Liver (tissue), 9 donors: ENCODE measurements around the gene HSPA12A. TPM values are rescaled to one million over a fixed set of nuclear protein-coding genes. Genes with fewer than 3 reads are reported as not detected.

Experiments used
- DNase-seq: peaks from one replicate; pipeline ENCODE4 v3.0.0-alpha.2; 2017; ENCODE audit warnings: low spot score
- H3K27ac ChIP-seq, 2 donors: one replicate each; pipeline ENCODE4 v1.7.0; 2013; ENCODE audit warnings: inconsistent platforms in 2 of 2, low read length in 2 of 2, control low read depth in 1 of 2, low read depth in 1 of 2, mild to moderate bottlenecking in 1 of 2
- H3K27me3 ChIP-seq, 4 donors: one replicate each; pipeline versions ENCODE4 v1.6.1 to v1.7.0; 2013; ENCODE audit warnings: low read length in 3 of 4, inconsistent platforms in 1 of 4, mild to moderate bottlenecking in 1 of 4, moderate library complexity in 1 of 4; ENCODE audit not compliant: control insufficient read depth in 4 of 4, insufficient read depth in 4 of 4
- H3K36me3 ChIP-seq, 4 donors: one replicate each; pipeline versions ENCODE4 v1.6.1 to v1.7.0; 2013; ENCODE audit warnings: low read length in 3 of 4, mild to moderate bottlenecking in 3 of 4, low read depth in 1 of 4, moderate library complexity in 1 of 4; ENCODE audit not compliant: control insufficient read depth in 4 of 4, insufficient read depth in 3 of 4
- H3K4me1 ChIP-seq, 4 donors: one replicate each; pipeline versions ENCODE4 v1.6.1 to v1.7.0; 2013; ENCODE audit warnings: low read length in 3 of 4, mild to moderate bottlenecking in 3 of 4, moderate library complexity in 1 of 4; ENCODE audit not compliant: control insufficient read depth in 4 of 4, insufficient read depth in 4 of 4
- H3K4me3 ChIP-seq, 3 donors: one replicate each; pipeline versions ENCODE4 v1.6.1 to v1.7.0; 2013; ENCODE audit warnings: low read length in 3 of 3, control low read depth in 1 of 3, low read depth in 1 of 3, mild to moderate bottlenecking in 1 of 3
- H3K9ac ChIP-seq, 2 donors: one replicate each; pipeline ENCODE4 v1.7.0; 2013; ENCODE audit warnings: low read length in 2 of 2, mild to moderate bottlenecking in 2 of 2, moderate library complexity in 2 of 2, control low read depth in 1 of 2, low read depth in 1 of 2
- H3K9me3 ChIP-seq, 4 donors: one replicate each; pipeline versions ENCODE4 v1.6.1 to v1.7.0; 2013; ENCODE audit warnings: low read length in 3 of 4; ENCODE audit not compliant: control insufficient read depth in 4 of 4
- EGR1 ChIP-seq, 2 donors: IDR thresholded peaks; 2 replicates each; pipeline ENCODE4 v1.6.1; 2016 to 2018; ENCODE audit warnings: antibody characterized with exemption in 2 of 2, low read depth in 2 of 2
- FOXA1 ChIP-seq: IDR thresholded peaks from 2 replicates; pipeline ENCODE4 v1.6.1; 2016; ENCODE audit warnings: antibody characterized with exemption
- FOXA2 ChIP-seq: IDR thresholded peaks from 2 replicates; pipeline ENCODE4 v1.6.1; 2016; ENCODE audit warnings: antibody characterized with exemption
- GABPA ChIP-seq, 2 donors: IDR thresholded peaks in 1 of 2; conservative IDR thresholded peaks in 1 of 2; 2 replicates each; pipeline ENCODE4 v1.6.1; 2016; ENCODE audit warnings: antibody characterized with exemption in 2 of 2, mild to moderate bottlenecking in 1 of 2, moderate library complexity in 1 of 2
- HNF4A ChIP-seq, 2 donors: conservative IDR thresholded peaks; 2 replicates each; pipeline ENCODE4 v1.6.1; 2016; ENCODE audit warnings: antibody characterized with exemption in 2 of 2, mild to moderate bottlenecking in 2 of 2
- HNF4G ChIP-seq: IDR thresholded peaks from 2 replicates; pipeline ENCODE4 v1.6.1; 2016; ENCODE audit warnings: antibody characterized with exemption
- JUND ChIP-seq, 2 donors: IDR thresholded peaks; 2 replicates each; pipeline ENCODE4 v1.6.1; 2016; ENCODE audit warnings: antibody characterized with exemption in 2 of 2
- MAX ChIP-seq: IDR thresholded peaks from 2 replicates; pipeline ENCODE4 v1.6.1; 2016; ENCODE audit warnings: antibody characterized with exemption
- NR2F2 ChIP-seq: IDR thresholded peaks from 2 replicates; pipeline ENCODE4 v1.6.1; 2016; ENCODE audit warnings: antibody characterized with exemption
- RAD21 ChIP-seq, 2 donors: IDR thresholded peaks; 2 replicates each; pipeline ENCODE4 v1.6.1; 2016; ENCODE audit warnings: antibody characterized with exemption in 2 of 2, mild to moderate bottlenecking in 2 of 2
- RXRA ChIP-seq, 2 donors: IDR thresholded peaks; 2 replicates each; pipeline ENCODE4 v1.6.1; 2017 to 2018; ENCODE audit warnings: antibody characterized with exemption in 2 of 2, mild to moderate bottlenecking in 1 of 2
- SP1 ChIP-seq: IDR thresholded peaks from 2 replicates; pipeline ENCODE4 v1.6.1; 2018; ENCODE audit warnings: antibody characterized with exemption, mild to moderate bottlenecking
- TAF1 ChIP-seq: conservative IDR thresholded peaks from 2 replicates; pipeline ENCODE4 v1.6.1; 2016; ENCODE audit warnings: antibody characterized with exemption, mild to moderate bottlenecking
- YY1 ChIP-seq: IDR thresholded peaks from 2 replicates; pipeline ENCODE4 v1.6.1; 2016; ENCODE audit warnings: antibody characterized with exemption, mild to moderate bottlenecking
- ZBTB33 ChIP-seq: IDR thresholded peaks from 2 replicates; pipeline ENCODE4 v1.6.1; 2016; ENCODE audit warnings: antibody characterized with exemption
- WGBS: extraction: QIAGEN DNeasy Blood & Tissue Kit; methylation state at CpG from one replicate; pipeline ENCODE4 v1.1.7; 2013; 5-methylcytosine and 5-hydroxymethylcytosine counted together
- polyA plus RNA-seq, 2 donors: library from polyadenylated mRNA; stranded (reverse) in 1 of 2; unstranded in 1 of 2; fragments of 200-250 nt in 1 of 2; fragments of >200 nt in 1 of 2; fragmentation: Nextera tagmentation in 1 of 2; extraction: Ambion mirVana in 1 of 2; gene quantifications; one replicate each; pipeline versions ENCODE4 v1.2.1 to v1.2.3, GENCODE V29; 2013 to 2015
- total RNA-seq, 2 donors: library from RNA; depleted of rRNA; stranded (reverse); fragments of >200 nt; gene quantifications; one replicate each; pipeline ENCODE4 v1.2.3, GENCODE V29; 2014
- TF ChIP-seq, protein P1 (sequence below): IDR thresholded peaks from 2 replicates; pipeline ENCODE4 v1.6.1; 2016; ENCODE audit warnings: antibody characterized with exemption, mild to moderate bottlenecking
- TF ChIP-seq, protein P2 (sequence below): IDR thresholded peaks from 2 replicates; pipeline ENCODE4 v1.6.1; 2016; ENCODE audit warnings: antibody characterized with exemption
- TF ChIP-seq, protein P3 (sequence below): fragments of 150-350 bp; IDR thresholded peaks from 2 replicates; pipeline ENCODE4 v1.5.1; 2017; ENCODE audit warnings: improper control_type of control experiment, low read depth, low read length; ENCODE audit not compliant: missing input control
- donor health status: healthy.
- donor health status: healthy.
- donor health status: healthy.
- donor health status: healthy.
- donor health status: healthy.

The HSPA12A gene
- total and polyA plus RNA-seq, 4 donors, result 1.3 to 4.5 (median 1.6) TPM

DNA sequence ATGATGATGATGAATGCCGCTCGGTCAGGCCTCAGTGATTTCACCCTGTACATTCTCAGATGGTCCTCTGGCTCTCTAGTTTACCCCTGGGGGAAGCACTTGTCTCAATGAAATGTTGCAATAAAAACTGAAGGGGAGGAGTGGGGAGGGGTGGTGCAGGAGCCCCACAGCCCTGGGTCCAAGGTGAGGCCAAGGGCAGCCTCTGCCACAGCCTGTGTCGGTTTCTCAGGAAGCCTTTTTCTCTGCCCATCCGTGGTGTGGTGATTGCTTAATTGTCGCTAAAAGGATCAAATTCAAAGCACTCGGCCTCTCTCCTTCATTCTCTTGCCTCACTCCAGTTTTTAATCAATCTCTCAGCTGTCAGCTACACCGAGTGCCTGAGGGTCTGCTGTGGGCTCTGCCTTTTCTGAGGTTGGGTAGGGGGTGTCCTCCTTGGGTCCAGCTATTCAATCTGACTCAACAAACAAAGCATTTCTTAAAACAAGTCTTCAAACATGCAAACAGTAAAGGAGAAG, 39.1 kb upstream of the HSPA12A start:
- 84% methylated on average over 7 of the region's 7 CpGs for WGBS
- no peak overlapping the region for H3K9ac ChIP-seq
- no peak for DNase-seq
- no peak overlapping the region for H3K27ac ChIP-seq
- H3K36me3 ChIP-seq, result no peaks in the 10 kb centered on the region
- TF ChIP-seq FOXA1, result no peak
- TF ChIP-seq GABPA (IDR thresholded peaks at IDR 0.05 in 1 of 2, conservative IDR thresholded peaks at IDR 0.05 in 1 of 2), result no peak
- TF ChIP-seq EGR1 (IDR thresholded peaks at IDR 0.05; ENCODE audit: low read depth in 2 of 2), result no peak
- TF ChIP-seq, protein P1, sequence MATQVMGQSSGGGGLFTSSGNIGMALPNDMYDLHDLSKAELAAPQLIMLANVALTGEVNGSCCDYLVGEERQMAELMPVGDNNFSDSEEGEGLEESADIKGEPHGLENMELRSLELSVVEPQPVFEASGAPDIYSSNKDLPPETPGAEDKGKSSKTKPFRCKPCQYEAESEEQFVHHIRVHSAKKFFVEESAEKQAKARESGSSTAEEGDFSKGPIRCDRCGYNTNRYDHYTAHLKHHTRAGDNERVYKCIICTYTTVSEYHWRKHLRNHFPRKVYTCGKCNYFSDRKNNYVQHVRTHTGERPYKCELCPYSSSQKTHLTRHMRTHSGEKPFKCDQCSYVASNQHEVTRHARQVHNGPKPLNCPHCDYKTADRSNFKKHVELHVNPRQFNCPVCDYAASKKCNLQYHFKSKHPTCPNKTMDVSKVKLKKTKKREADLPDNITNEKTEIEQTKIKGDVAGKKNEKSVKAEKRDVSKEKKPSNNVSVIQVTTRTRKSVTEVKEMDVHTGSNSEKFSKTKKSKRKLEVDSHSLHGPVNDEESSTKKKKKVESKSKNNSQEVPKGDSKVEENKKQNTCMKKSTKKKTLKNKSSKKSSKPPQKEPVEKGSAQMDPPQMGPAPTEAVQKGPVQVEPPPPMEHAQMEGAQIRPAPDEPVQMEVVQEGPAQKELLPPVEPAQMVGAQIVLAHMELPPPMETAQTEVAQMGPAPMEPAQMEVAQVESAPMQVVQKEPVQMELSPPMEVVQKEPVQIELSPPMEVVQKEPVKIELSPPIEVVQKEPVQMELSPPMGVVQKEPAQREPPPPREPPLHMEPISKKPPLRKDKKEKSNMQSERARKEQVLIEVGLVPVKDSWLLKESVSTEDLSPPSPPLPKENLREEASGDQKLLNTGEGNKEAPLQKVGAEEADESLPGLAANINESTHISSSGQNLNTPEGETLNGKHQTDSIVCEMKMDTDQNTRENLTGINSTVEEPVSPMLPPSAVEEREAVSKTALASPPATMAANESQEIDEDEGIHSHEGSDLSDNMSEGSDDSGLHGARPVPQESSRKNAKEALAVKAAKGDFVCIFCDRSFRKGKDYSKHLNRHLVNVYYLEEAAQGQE, result no peak
- TF ChIP-seq RXRA (IDR thresholded peaks at IDR 0.05), result no peak
- no peak for TF ChIP-seq SP1
- no peak for TF ChIP-seq NR2F2
- no peak for TF ChIP-seq YY1
- TF ChIP-seq FOXA2, result no peak
- TF ChIP-seq HNF4G, result no peak
- no peak for TF ChIP-seq HNF4A (conservative IDR thresholded peaks at IDR 0.05)
- TF ChIP-seq, protein P2, sequence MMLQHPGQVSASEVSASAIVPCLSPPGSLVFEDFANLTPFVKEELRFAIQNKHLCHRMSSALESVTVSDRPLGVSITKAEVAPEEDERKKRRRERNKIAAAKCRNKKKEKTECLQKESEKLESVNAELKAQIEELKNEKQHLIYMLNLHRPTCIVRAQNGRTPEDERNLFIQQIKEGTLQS, result no peak
- no peak for TF ChIP-seq RAD21 (IDR thresholded peaks at IDR 0.05)
- no peak for TF ChIP-seq JUND (IDR thresholded peaks at IDR 0.05)
- TF ChIP-seq, protein P3, sequence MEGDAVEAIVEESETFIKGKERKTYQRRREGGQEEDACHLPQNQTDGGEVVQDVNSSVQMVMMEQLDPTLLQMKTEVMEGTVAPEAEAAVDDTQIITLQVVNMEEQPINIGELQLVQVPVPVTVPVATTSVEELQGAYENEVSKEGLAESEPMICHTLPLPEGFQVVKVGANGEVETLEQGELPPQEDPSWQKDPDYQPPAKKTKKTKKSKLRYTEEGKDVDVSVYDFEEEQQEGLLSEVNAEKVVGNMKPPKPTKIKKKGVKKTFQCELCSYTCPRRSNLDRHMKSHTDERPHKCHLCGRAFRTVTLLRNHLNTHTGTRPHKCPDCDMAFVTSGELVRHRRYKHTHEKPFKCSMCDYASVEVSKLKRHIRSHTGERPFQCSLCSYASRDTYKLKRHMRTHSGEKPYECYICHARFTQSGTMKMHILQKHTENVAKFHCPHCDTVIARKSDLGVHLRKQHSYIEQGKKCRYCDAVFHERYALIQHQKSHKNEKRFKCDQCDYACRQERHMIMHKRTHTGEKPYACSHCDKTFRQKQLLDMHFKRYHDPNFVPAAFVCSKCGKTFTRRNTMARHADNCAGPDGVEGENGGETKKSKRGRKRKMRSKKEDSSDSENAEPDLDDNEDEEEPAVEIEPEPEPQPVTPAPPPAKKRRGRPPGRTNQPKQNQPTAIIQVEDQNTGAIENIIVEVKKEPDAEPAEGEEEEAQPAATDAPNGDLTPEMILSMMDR, result no peak
- no peak for TF ChIP-seq MAX
- TF ChIP-seq TAF1, result no peak
- no peak for TF ChIP-seq ZBTB33
- H3K27me3 ChIP-seq, result no peaks in the 10 kb centered on the region
- no peaks in the 10 kb centered on the region for H3K4me1 ChIP-seq
- H3K9me3 ChIP-seq, result no peaks in the 10 kb centered on the region
- H3K4me3 ChIP-seq, result no peak overlapping the region
